ENCODE data around the gene PLGRKT.
"Not testable (repeated sequence)": the region's sequence is repeated elsewhere in the genome, so short reads cannot be mapped to it uniquely, and the experiment has no call there.

PLGRKT gene

DNA sequence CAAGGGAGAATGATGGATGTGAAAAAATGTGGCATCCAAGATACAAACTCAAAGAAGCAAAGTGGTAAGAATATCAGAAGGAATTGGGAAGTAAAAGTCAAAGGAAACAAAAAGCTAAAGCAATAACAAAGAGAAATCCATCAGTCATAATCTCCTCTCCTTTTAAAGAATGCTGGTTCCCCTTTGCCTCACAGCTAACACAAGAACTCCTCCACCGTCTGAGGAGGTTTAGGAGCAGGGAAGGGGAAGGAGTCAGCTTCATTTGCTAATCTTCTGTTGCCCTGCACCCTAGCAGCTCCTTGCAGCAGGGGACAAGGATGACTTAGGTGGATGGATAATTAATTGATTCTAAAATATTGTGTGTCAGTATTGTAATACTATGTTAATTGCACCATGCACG lies 29.0 kb upstream of the PLGRKT start:
- in situ Hi-C loops (cut with HindIII; ENCODE audit: low sequenced_read_pairs), result no loop called here
- TF ChIP-seq, protein P1, sequence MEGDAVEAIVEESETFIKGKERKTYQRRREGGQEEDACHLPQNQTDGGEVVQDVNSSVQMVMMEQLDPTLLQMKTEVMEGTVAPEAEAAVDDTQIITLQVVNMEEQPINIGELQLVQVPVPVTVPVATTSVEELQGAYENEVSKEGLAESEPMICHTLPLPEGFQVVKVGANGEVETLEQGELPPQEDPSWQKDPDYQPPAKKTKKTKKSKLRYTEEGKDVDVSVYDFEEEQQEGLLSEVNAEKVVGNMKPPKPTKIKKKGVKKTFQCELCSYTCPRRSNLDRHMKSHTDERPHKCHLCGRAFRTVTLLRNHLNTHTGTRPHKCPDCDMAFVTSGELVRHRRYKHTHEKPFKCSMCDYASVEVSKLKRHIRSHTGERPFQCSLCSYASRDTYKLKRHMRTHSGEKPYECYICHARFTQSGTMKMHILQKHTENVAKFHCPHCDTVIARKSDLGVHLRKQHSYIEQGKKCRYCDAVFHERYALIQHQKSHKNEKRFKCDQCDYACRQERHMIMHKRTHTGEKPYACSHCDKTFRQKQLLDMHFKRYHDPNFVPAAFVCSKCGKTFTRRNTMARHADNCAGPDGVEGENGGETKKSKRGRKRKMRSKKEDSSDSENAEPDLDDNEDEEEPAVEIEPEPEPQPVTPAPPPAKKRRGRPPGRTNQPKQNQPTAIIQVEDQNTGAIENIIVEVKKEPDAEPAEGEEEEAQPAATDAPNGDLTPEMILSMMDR (IDR thresholded peaks at IDR 0.05; ENCODE audit: low read depth, low read length), result no peak
- no peak overlapping the region for H3K4me3 ChIP-seq (ENCODE audit: low read depth, low read length)
- no peak for DNase-seq (ENCODE audit: low read depth, low spot score)

DNA sequence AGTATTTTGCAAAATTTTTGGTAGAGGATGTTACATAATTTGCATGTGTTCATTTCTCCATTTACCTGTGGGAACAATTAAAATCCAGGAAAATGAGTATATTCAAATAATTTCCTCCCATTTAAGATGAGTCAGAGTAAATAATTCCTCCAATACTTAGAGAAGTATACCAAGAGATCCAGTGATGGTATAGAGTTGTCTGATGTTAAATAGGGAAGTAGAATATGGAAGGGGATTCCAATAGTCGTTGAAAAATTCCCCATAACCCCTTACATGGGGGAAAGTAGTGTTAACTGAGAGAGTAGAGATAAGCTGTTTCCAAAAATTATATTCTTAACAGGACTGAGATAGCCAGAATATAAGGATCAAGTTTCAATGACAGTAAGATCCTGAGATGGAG lies 28.3 kb upstream of the PLGRKT start:
- in situ Hi-C loops (cut with HindIII; ENCODE audit: low sequenced_read_pairs), result no loop called here
- no peak overlapping the region for H3K4me3 ChIP-seq (ENCODE audit: low read depth, low read length)
- TF ChIP-seq, protein P1 (IDR thresholded peaks at IDR 0.05; ENCODE audit: low read depth, low read length), result no peak
- DNase-seq (ENCODE audit: low read depth, low spot score), result no peak

DNA sequence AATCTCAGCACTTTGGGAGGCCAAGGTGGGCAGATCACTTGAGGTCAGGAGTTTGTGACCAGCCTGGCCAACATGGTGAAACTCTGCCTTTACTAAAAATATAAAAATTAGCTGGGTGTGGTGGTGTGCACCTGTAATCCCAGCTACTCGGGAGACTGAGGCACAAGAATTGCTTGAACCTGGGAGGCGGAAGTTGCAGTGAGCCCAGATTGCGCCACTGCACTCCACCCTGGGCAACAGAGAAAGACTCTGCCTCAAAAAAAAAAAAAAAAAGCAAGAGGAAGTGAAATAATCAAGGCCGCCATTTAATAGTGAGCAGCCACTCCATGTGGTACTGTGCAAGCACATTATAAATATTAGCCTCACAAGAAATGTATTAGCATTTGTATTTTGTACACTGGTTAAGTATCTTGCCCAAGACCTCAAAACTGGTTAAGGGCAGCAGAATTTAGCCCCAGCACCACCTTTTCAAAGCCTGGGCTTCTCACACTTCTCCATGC lies 27.2 kb upstream of the PLGRKT start:
- DNase-seq (ENCODE audit: low read depth, low spot score); in situ Hi-C loops (cut with HindIII; ENCODE audit: low sequenced_read_pairs); H3K4me3 ChIP-seq (ENCODE audit: low read depth, low read length): not testable (repeated sequence)

DNA sequence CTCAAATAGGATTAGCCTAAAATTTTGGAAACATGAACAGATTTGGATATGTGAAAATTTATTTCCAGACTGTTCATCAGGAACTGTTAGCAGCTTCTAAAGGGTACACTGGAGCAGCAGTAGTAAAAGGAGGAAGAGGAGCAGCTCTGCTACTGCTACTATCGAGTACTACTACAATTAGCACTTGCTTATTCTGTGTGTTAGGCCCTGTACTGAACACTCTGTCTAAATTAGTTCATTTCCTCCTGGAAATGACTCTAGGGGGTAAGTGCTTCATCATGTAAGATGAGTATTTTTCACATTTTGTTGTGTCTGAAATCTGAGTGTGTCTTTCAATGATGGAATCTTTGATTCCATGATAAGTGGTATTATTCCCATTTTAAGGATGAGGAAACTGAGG lies 22.4 kb upstream of the PLGRKT start:
- DNase-seq (ENCODE audit: low read depth, low spot score), result no peak
- in situ Hi-C loops (cut with HindIII; ENCODE audit: low sequenced_read_pairs), result no loop called here
- TF ChIP-seq, protein P1 (IDR thresholded peaks at IDR 0.05; ENCODE audit: low read depth, low read length), result no peak
- H3K4me3 ChIP-seq (ENCODE audit: low read depth, low read length), result no peak overlapping the region

DNA sequence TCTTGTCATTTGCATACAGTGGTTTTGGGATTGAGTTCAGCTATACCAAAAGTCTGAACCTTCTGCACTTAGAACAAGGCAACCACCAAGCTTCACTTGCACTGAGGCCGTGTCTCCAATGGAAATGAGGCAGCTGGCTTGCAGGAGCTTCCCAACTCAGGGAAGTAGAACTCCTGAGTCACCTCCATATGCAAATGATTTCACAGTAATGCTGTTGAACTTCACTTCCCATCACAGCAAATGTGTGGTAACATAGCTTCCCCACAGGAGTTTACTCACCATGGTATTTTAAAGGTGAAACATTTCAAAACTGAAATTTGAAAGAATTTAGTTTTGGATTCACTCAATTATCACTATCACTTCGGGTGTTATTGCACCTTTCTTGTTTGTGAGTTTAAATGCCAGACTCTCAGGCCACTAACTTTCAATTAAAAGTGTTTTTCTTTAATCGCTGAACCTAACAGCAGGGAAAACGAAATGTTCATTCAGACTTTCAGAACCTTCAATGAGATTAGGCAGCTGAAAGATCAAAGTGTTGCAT lies 21.6 kb upstream of the PLGRKT start:
- TF ChIP-seq, protein P1 (IDR thresholded peaks at IDR 0.05; ENCODE audit: low read depth, low read length), result no peak
- in situ Hi-C loops (cut with HindIII; ENCODE audit: low sequenced_read_pairs), result no loop called here
- no peak overlapping the region for H3K4me3 ChIP-seq (ENCODE audit: low read depth, low read length)
- no peak for DNase-seq (ENCODE audit: low read depth, low spot score)

DNA sequence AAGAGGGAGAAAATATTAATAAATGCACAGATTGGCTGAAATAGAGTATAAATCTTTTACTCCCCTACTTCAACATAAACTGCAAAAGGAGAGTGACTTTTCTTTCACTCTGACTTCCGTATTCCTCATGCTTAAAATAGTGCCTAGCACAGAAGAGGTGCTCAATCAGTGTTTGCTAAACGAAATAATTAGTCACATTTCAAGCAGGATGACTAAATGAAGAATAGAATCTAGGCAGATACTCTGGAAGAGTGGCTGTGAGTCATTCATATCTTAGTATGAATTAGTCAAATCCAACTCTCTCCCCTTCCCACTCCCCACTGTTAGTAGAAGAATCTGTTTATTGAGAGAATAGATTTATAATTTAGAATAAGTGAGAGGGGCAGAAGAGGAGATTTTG lies 17.5 kb upstream of the PLGRKT start:
- no peak overlapping the region for H3K4me3 ChIP-seq (ENCODE audit: low read depth, low read length)
- in situ Hi-C loops (cut with HindIII; ENCODE audit: low sequenced_read_pairs), result no loop called here
- TF ChIP-seq, protein P1 (IDR thresholded peaks at IDR 0.05; ENCODE audit: low read depth, low read length), result no peak
- peak; percentile 58 for DNase-seq (ENCODE audit: low read depth, low spot score)

DNA sequence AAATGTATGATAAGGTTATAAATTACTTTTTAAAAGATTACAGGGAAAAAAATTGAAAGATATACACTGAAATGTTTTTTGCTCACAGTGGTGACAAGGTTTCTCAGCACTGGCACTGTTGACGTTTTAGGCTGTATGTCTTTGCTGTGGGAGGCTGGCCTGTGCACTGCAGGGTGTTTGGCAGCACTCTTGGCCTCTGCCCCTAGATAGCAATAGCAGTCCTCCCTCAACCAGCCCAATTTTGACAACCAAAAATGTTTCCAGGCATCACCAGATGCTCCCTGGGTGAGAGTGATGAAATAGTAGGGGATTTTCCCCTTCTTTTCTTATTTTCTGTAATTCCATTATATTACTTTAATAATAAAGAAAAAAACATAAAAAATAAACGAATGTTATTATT lies 15.9 kb upstream of the PLGRKT start:
- in situ Hi-C loops (cut with HindIII; ENCODE audit: low sequenced_read_pairs), result no loop called here
- no peak for DNase-seq (ENCODE audit: low read depth, low spot score)
- TF ChIP-seq, protein P1 (IDR thresholded peaks at IDR 0.05; ENCODE audit: low read depth, low read length), result no peak
- H3K4me3 ChIP-seq (ENCODE audit: low read depth, low read length), result no peak overlapping the region

Data from astrocyte of the spinal cord (primary cell).